Measurements from ENCODE around the gene ELF3. TPM values are rescaled to one million over a fixed set of nuclear protein-coding genes. Genes with fewer than 3 reads are reported as not detected.
A peak's percentile ranks its signal among the peaks of the same experiment; 100 is the strongest.

ELF3 gene
- total and polyA plus RNA-seq, 2 of the 13 experiments (the other 11 are each of a cell fraction or from before 2014, with no cell fraction given) = 11.5 to 55.1 TPM

DNA sequence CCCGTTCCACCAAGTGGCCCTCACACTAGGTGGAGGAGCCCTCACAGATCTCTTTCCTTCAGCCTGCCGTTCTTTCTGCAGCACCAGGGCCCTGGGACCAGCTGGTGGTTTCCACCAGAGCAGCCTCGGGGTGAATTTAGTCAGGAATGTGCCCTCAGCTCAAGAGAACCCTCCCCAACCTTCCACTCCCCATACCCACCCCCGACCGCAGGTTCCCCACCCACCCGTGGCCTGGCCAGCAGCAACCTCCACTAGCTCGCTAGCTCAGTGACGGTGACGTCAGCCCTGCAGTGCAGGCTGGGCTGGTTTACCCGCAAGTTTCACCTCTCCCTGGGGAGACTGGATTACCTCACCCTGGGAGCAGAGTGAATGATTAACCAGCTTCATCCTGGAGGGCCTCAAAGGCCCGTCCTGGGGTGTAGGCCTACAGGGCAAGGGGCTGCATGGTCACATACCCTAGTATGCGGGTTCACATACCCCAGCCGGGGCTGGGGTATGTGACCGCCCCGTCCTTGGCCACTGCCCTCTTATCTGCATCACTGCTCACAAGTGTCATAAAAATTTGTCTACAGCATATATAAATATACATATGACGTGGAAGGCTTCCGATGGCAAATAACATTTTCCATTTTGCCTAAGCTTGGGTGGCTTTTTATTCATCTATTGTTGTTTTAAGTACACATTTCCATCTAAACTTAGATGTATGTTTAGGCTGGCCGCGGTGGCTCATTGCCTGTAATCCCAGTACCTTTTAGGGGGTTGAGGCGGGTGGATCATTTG is 24.5 kb downstream of the ELF3 start (continued):
- no peak for TF ChIP-seq ZNF33A (CRISPR knock-in tag; IDR thresholded peaks at IDR 0.05; ENCODE audit: borderline replicate concordance)
- TF ChIP-seq NFYB (CRISPR knock-in tag; IDR thresholded peaks at IDR 0.05) = no peak
- TF ChIP-seq ZNF17 (CRISPR knock-in tag; IDR thresholded peaks at IDR 0.05) = no peak
- no peak for TF ChIP-seq ZNF878 (CRISPR knock-in tag; IDR thresholded peaks at IDR 0.05)
- no peak for TF ChIP-seq ZNF549 (CRISPR knock-in tag; IDR thresholded peaks at IDR 0.05)
- TF ChIP-seq PPARG (CRISPR knock-in tag; conservative IDR thresholded peaks at IDR 0.05) = 0 out of 2 replicates have a peak, but pooled peaks have one; percentile 16
- TF ChIP-seq ZKSCAN8 (CRISPR knock-in tag; IDR thresholded peaks at IDR 0.05; ENCODE audit: borderline replicate concordance) = no peak
- TF ChIP-seq MTA1 (CRISPR knock-in tag; IDR thresholded peaks at IDR 0.05; ENCODE audit: borderline replicate concordance) = peak; percentile 81; the same call in 1 of the 2 replicates
- TF ChIP-seq, protein P1, sequence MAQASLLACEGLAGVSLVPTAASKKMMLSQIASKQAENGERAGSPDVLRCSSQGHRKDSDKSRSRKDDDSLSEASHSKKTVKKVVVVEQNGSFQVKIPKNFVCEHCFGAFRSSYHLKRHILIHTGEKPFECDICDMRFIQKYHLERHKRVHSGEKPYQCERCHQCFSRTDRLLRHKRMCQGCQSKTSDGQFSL (CRISPR knock-in tag; IDR thresholded peaks at IDR 0.05) = no peak
- TF ChIP-seq KLF6 (CRISPR knock-in tag; IDR thresholded peaks at IDR 0.05) = no peak
- TF ChIP-seq, protein P2, sequence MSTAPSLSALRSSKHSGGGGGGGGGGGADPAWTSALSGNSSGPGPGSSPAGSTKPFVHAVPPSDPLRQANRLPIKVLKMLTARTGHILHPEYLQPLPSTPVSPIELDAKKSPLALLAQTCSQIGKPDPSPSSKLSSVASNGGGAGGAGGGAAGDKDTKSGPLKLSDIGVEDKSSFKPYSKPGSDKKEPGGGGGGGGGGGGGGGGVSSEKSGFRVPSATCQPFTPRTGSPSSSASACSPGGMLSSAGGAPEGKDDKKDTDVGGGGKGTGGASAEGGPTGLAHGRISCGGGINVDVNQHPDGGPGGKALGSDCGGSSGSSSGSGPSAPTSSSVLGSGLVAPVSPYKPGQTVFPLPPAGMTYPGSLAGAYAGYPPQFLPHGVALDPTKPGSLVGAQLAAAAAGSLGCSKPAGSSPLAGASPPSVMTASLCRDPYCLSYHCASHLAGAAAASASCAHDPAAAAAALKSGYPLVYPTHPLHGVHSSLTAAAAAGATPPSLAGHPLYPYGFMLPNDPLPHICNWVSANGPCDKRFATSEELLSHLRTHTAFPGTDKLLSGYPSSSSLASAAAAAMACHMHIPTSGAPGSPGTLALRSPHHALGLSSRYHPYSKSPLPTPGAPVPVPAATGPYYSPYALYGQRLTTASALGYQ (CRISPR knock-in tag; IDR thresholded peaks at IDR 0.05) = 0 out of 2 replicates have a peak, but pooled peaks have one; percentile 35
- TF ChIP-seq SPEN (CRISPR knock-in tag; IDR thresholded peaks at IDR 0.05; ENCODE audit: low read depth) = peak; percentile 17; the same call in 1 of the 2 replicates
- no peak for TF ChIP-seq NFRKB (IDR thresholded peaks at IDR 0.05)
- no peak for TF ChIP-seq ZNF564 (CRISPR knock-in tag; IDR thresholded peaks at IDR 0.05)
- TF ChIP-seq, protein P3, sequence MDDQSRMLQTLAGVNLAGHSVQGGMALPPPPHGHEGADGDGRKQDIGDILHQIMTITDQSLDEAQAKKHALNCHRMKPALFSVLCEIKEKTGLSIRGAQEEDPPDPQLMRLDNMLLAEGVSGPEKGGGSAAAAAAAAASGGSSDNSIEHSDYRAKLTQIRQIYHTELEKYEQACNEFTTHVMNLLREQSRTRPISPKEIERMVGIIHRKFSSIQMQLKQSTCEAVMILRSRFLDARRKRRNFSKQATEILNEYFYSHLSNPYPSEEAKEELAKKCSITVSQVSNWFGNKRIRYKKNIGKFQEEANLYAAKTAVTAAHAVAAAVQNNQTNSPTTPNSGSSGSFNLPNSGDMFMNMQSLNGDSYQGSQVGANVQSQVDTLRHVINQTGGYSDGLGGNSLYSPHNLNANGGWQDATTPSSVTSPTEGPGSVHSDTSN (CRISPR knock-in tag; IDR thresholded peaks at IDR 0.05; ENCODE audit: borderline replicate concordance) = no peak
- TF ChIP-seq ZFX (CRISPR knock-in tag; IDR thresholded peaks at IDR 0.05; ENCODE audit: low read depth) = peak; percentile 88
- TF ChIP-seq ISX (CRISPR knock-in tag; conservative IDR thresholded peaks at IDR 0.05) = no peak
- TF ChIP-seq, protein P4, sequence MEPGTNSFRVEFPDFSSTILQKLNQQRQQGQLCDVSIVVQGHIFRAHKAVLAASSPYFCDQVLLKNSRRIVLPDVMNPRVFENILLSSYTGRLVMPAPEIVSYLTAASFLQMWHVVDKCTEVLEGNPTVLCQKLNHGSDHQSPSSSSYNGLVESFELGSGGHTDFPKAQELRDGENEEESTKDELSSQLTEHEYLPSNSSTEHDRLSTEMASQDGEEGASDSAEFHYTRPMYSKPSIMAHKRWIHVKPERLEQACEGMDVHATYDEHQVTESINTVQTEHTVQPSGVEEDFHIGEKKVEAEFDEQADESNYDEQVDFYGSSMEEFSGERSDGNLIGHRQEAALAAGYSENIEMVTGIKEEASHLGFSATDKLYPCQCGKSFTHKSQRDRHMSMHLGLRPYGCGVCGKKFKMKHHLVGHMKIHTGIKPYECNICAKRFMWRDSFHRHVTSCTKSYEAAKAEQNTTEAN (CRISPR knock-in tag; conservative IDR thresholded peaks at IDR 0.05) = 0 out of 2 replicates have a peak, but pooled peaks have one; percentile 23
- TF ChIP-seq MED8 (CRISPR knock-in tag; IDR thresholded peaks at IDR 0.05; ENCODE audit: insufficient replicate concordance) = no peak
- no peak for TF ChIP-seq ZSCAN29 (CRISPR knock-in tag; conservative IDR thresholded peaks at IDR 0.05)
- no peak for TF ChIP-seq YY1 (IDR thresholded peaks at IDR 0.05; ENCODE audit: insufficient read depth, insufficient replicate concordance, low read depth, low read length)
- TF ChIP-seq, protein P5, sequence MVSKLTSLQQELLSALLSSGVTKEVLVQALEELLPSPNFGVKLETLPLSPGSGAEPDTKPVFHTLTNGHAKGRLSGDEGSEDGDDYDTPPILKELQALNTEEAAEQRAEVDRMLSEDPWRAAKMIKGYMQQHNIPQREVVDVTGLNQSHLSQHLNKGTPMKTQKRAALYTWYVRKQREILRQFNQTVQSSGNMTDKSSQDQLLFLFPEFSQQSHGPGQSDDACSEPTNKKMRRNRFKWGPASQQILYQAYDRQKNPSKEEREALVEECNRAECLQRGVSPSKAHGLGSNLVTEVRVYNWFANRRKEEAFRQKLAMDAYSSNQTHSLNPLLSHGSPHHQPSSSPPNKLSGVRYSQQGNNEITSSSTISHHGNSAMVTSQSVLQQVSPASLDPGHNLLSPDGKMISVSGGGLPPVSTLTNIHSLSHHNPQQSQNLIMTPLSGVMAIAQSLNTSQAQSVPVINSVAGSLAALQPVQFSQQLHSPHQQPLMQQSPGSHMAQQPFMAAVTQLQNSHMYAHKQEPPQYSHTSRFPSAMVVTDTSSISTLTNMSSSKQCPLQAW (CRISPR knock-in tag; IDR thresholded peaks at IDR 0.05) = peak; percentile 99
- no peak for TF ChIP-seq NCOA5 (CRISPR knock-in tag; IDR thresholded peaks at IDR 0.05)
- TF ChIP-seq SALL2 (CRISPR knock-in tag; IDR thresholded peaks at IDR 0.05) = no peak
- TF ChIP-seq PHF20 (CRISPR knock-in tag; IDR thresholded peaks at IDR 0.05) = no peak
